ENCODE measurements around the gene GABRB1. TPM values are rescaled to one million over a fixed set of nuclear protein-coding genes. Genes with fewer than 3 reads are reported as not detected.
"Not testable (repeated sequence)": the region's sequence is repeated elsewhere in the genome, so short reads cannot be mapped to it uniquely, and the experiment has no call there.

GABRB1 gene
- polyA plus RNA-seq, 2 donors: not detected

DNA sequence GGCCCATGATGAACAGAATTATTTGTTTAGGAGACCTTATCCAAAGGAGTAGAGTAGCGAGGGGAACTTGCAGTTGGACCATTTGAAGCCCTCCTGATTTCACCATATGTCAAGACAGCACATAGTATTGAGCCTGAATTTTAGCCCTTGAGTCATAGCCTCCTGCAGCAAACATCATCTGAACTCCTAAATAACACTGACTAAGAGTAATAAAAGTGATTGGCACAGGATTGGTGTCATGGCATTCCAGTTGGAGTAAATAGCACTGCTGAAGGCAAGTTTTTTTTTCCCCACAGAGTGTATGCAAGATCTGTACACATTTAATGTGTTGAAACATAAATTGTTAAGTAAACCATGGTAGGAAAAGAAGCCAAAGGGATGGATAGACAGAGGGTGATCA is 343.1 kb downstream of the GABRB1 start:
- Histone ChIP-seq H3K27ac (ENCODE audit: low read depth in 2 of 2, low read length in 1 of 2) (no peak overlapping the region), H3K4me3 (ENCODE audit: low read depth in 1 of 2, low read length in 2 of 2) (no peak overlapping the region), H3K27me3 (ENCODE audit: control insufficient read depth in 1 of 2, insufficient read depth in 2 of 2, low read length in 2 of 2) (no peaks in the 10 kb centered on the region), H3K36me3 (ENCODE audit: control insufficient read depth in 2 of 2, insufficient read depth in 2 of 2, low read length in 1 of 2) (no peaks in the 10 kb centered on the region), H3K9me3 (ENCODE audit: control insufficient read depth in 2 of 2, insufficient read depth in 1 of 2, low read depth in 1 of 2, low read length in 1 of 2) (peaks cover 0 to 2% of the 10 kb centered on the region in 2 donors), H3K4me1 (ENCODE audit: control insufficient read depth in 2 of 2, insufficient read depth in 2 of 2, low read length in 1 of 2) (no peaks in the 10 kb centered on the region)
- 90 to 93% methylated on average over 1 of the region's 1 CpG for WGBS, 2 donors

DNA sequence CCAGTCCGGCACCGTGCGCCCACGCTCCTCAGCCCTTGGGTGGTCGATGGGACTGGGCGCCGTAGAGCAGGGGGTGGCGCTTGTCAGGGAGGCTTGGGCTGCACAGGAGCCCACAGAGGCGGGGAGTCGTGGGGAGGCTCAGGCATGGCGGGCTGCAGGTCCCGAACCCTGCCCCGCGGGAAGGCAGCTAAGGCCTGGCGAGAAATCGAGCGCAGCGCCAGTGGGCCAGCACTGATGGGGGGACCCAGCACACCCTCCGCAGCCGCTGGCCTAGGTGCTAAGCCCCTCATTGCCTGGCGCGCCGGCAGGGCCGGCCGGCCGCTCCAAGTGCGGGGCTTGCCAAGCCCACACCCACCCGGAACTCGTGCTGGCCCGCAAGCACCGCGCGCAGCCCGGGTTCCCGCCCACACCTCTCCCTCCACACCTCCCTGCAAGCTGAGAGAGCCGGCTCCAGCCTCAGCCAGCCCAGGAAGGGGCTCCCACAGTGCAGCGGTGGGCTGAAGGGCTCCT is 346.7 kb downstream of the GABRB1 start:
- H3K4me3 ChIP-seq (ENCODE audit: low read depth in 1 of 2, low read length in 2 of 2); H3K27me3 ChIP-seq (ENCODE audit: control insufficient read depth in 1 of 2, insufficient read depth in 2 of 2, low read length in 2 of 2); H3K4me1 ChIP-seq (ENCODE audit: control insufficient read depth in 2 of 2, insufficient read depth in 2 of 2, low read length in 1 of 2); H3K36me3 ChIP-seq (ENCODE audit: control insufficient read depth in 2 of 2, insufficient read depth in 2 of 2, low read length in 1 of 2); H3K27ac ChIP-seq (ENCODE audit: low read depth in 2 of 2, low read length in 1 of 2); H3K9me3 ChIP-seq (ENCODE audit: control insufficient read depth in 2 of 2, insufficient read depth in 1 of 2, low read depth in 1 of 2, low read length in 1 of 2): not testable (repeated sequence)
- 97 to 98% methylated on average over 37 of the region's 37 CpGs for WGBS, 2 donors

DNA sequence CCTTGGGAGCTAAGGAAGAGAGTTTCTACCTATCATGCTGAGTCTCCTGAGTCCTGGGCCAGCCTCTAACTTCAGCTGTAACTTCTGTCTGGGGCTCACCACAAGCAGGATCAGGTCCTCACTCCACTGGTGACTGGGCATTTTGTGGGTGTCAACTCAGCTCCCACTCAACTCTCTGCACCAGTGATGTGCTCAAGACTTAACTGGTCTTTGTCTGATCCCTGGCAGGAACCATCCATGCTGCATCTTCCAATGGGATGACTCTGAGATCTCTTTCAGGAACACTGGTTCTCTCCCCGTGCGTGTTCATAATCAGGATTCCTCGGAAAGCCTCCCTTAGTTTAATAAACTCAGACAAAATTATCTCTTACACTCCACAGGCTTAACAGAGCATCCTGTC is 349.8 kb downstream of the GABRB1 start:
- no peaks in the 10 kb centered on the region for H3K36me3 ChIP-seq (ENCODE audit: control insufficient read depth in 2 of 2, insufficient read depth in 2 of 2, low read length in 1 of 2)
- H3K9me3 ChIP-seq (ENCODE audit: control insufficient read depth in 2 of 2, insufficient read depth in 1 of 2, low read depth in 1 of 2, low read length in 1 of 2): peaks cover 0 to 2% of the 10 kb centered on the region in 2 donors
- H3K27me3 ChIP-seq (ENCODE audit: control insufficient read depth in 1 of 2, insufficient read depth in 2 of 2, low read length in 2 of 2): no peaks in the 10 kb centered on the region
- H3K4me1 ChIP-seq (ENCODE audit: control insufficient read depth in 2 of 2, insufficient read depth in 2 of 2, low read length in 1 of 2): no peaks in the 10 kb centered on the region
- WGBS, 2 donors: 93 to 94% methylated on average over 3 of the region's 3 CpGs
- H3K27ac ChIP-seq (ENCODE audit: low read depth in 2 of 2, low read length in 1 of 2): no peak overlapping the region
- no peak overlapping the region for H3K4me3 ChIP-seq (ENCODE audit: low read depth in 1 of 2, low read length in 2 of 2)

DNA sequence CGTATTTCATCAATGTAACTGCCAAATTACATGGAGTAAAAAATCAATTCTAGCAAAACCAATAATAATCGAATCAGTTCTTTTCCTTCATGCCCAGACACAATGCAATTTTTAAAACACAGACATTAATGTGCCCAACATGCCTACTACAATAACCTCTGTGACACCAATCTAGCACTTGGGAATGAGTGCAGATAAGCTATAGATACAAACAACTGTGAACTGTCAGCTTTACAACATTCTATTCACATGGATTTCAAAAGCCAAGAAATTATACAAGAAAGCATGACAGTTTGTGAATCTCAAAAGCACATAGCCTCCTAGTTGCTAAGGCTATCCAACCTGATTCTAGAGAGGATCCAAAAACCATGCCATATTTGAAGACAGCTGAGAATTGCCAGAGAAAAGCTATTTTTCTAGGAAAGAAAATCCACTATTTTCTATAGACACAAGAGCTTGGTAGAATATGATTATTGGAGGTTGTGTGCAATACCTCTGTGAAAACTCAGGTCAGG is 351.5 kb downstream of the GABRB1 start:
- no peaks in the 10 kb centered on the region for H3K36me3 ChIP-seq (ENCODE audit: control insufficient read depth in 2 of 2, insufficient read depth in 2 of 2, low read length in 1 of 2)

DNA sequence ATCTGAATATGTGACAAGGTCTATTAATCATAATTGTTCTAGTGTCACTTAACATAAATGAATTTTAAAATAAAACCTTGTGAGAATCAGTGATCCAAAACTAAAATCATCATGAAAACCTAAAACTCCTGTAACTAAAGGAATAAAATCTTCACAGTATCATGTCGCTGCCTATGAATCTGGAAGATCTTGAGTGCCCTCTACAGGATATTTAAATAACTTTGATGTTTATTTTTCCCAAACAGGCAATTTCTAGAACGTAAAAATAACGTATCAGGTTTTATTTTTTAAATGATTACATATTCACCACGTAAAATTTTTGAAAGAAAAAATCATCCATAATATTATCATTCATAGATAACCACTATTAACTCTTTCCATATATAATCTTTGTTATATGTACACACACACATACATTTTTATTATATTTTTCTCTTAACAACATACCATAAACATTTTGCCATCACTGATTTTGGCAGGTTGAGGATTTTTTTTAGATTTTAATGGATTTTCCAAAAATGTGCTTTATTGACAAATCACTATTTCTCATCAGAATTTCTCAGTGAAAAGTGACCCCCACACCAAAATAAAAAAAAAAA is 352.6 kb downstream of the GABRB1 start:
- H3K36me3 ChIP-seq (ENCODE audit: control insufficient read depth in 2 of 2, insufficient read depth in 2 of 2, low read length in 1 of 2): no peaks in the 10 kb centered on the region
- 1 to 4% methylated on average over 4 of the region's 4 CpGs for WGBS, 2 donors
- no peaks in the 10 kb centered on the region for H3K27me3 ChIP-seq (ENCODE audit: control insufficient read depth in 1 of 2, insufficient read depth in 2 of 2, low read length in 2 of 2)
- no peak overlapping the region for H3K4me3 ChIP-seq (ENCODE audit: low read depth in 1 of 2, low read length in 2 of 2)
- H3K9me3 ChIP-seq (ENCODE audit: control insufficient read depth in 2 of 2, insufficient read depth in 1 of 2, low read depth in 1 of 2, low read length in 1 of 2): no peaks in the 10 kb centered on the region
- H3K4me1 ChIP-seq (ENCODE audit: control insufficient read depth in 2 of 2, insufficient read depth in 2 of 2, low read length in 1 of 2): no peaks in the 10 kb centered on the region
- no peak overlapping the region for H3K27ac ChIP-seq (ENCODE audit: low read depth in 2 of 2, low read length in 1 of 2)

More for the DNA sequence above, 351.5 kb downstream of the GABRB1 start:
- Histone ChIP-seq H3K4me1 (ENCODE audit: control insufficient read depth in 2 of 2, insufficient read depth in 2 of 2, low read length in 1 of 2) (no peaks in the 10 kb centered on the region), H3K9me3 (ENCODE audit: control insufficient read depth in 2 of 2, insufficient read depth in 1 of 2, low read depth in 1 of 2, low read length in 1 of 2) (peaks cover 0 to 2% of the 10 kb centered on the region in 2 donors), H3K27ac (ENCODE audit: low read depth in 2 of 2, low read length in 1 of 2) (no peak overlapping the region), H3K27me3 (ENCODE audit: control insufficient read depth in 1 of 2, insufficient read depth in 2 of 2, low read length in 2 of 2) (no peaks in the 10 kb centered on the region), H3K4me3 (ENCODE audit: low read depth in 1 of 2, low read length in 2 of 2) (no peak overlapping the region)
- 49 to 54% methylated on average over 2 of the region's 2 CpGs for whole genome bisulfite sequencing, 2 donors

DNA sequence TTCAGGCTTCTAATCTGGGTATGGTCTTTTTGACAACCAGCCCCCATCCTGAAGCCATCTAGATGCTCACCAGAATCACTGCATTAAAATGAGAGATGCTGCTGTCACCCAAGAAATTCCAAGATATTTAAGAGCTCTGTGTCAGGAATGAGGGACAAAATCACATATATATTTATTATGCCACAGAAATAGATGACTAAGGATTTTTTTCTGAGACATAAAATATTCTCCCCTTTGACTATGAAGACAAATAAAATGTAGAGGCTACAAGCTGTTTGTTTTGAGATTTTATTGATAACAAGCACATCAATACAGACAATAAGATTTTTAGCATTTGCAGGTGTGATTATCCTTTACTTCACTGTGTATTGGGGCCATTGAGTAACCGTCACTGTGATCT is 354.8 kb downstream of the GABRB1 start:
- Histone ChIP-seq H3K4me3 (ENCODE audit: low read depth in 1 of 2, low read length in 2 of 2) (no peak overlapping the region), H3K27ac (ENCODE audit: low read depth in 2 of 2, low read length in 1 of 2) (no peak overlapping the region), H3K27me3 (ENCODE audit: control insufficient read depth in 1 of 2, insufficient read depth in 2 of 2, low read length in 2 of 2) (no peaks in the 10 kb centered on the region), H3K4me1 (ENCODE audit: control insufficient read depth in 2 of 2, insufficient read depth in 2 of 2, low read length in 1 of 2) (no peaks in the 10 kb centered on the region), H3K36me3 (ENCODE audit: control insufficient read depth in 2 of 2, insufficient read depth in 2 of 2, low read length in 1 of 2) (no peaks in the 10 kb centered on the region), H3K9me3 (ENCODE audit: control insufficient read depth in 2 of 2, insufficient read depth in 1 of 2, low read depth in 1 of 2, low read length in 1 of 2) (no peaks in the 10 kb centered on the region)
- 89 to 90% methylated on average over 1 of the region's 1 CpG for WGBS, 2 donors

DNA sequence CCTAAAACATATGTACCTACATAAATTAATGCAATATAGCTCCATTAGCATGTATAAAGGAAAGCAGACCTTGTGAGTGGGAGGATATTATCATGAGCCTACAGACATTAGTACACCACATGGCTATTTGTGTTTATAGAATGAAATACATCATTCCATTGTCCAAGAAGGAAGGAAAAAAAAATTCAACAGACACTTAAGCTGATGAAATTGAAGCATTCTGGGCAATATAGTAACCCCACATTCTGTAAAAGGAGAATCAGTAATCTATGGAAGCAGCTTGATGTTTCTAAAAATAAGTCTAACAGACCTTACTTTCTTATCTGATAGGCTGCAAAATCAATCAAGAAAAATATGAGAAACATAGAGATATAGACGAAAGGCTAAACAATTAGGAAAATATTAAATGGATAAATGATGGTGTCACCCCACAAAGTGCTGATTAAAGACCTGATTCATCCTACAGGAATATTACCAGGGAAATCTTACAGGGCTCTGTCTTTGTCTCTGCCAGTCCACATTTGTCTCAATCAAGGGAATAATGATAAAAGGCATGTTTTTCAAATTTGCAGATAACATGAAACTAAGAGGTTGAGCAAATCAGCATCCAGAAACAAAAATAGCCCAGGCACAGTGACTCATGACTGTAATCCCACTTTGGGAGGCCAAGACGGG is 355.3 kb downstream of the GABRB1 start:
- Histone ChIP-seq H3K27me3 (ENCODE audit: control insufficient read depth in 1 of 2, insufficient read depth in 2 of 2, low read length in 2 of 2) (no peaks in the 10 kb centered on the region), H3K4me3 (ENCODE audit: low read depth in 1 of 2, low read length in 2 of 2) (no peak overlapping the region), H3K4me1 (ENCODE audit: control insufficient read depth in 2 of 2, insufficient read depth in 2 of 2, low read length in 1 of 2) (no peaks in the 10 kb centered on the region), H3K9me3 (ENCODE audit: control insufficient read depth in 2 of 2, insufficient read depth in 1 of 2, low read depth in 1 of 2, low read length in 1 of 2) (no peaks in the 10 kb centered on the region), H3K36me3 (ENCODE audit: control insufficient read depth in 2 of 2, insufficient read depth in 2 of 2, low read length in 1 of 2) (no peaks in the 10 kb centered on the region), H3K27ac (ENCODE audit: low read depth in 2 of 2, low read length in 1 of 2) (no peak overlapping the region)
- 59 to 61% methylated on average over 2 of the region's 2 CpGs for WGBS, 2 donors

DNA sequence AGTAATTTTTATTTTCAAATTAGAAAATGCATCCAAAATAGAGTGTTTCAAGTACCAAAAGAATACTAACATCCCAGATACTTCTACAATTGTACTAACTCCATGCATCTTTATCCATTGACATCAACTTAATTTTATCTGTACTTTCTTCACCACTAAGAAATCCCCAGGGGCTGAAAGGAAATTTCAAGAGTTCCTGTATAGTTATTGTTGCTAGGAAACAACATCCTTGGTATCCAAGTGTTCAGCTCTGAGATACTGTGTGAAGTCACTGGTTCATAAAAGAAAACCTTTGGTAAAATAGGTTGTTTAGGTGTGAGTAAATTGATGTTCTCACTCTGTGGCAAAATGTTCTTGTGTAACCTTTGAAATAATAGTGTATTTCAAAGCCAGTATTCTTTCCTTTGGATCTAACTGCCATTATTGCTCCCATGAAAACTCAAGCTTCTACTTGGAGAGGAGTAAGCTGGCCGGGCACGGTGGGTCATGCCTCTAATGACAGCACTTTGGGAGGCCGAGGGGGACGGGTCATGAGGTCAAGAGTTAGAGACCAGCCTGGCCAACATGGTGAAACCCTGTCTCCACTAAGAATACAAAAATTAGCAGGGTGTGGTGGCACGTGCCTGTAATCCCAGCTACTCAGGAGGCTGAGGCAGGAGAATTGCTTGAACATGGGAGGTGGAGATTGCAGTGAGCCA is 359.2 kb downstream of the GABRB1 start:
- Histone ChIP-seq H3K4me1 (ENCODE audit: control insufficient read depth in 2 of 2, insufficient read depth in 2 of 2, low read length in 1 of 2) (no peaks in the 10 kb centered on the region), H3K27me3 (ENCODE audit: control insufficient read depth in 1 of 2, insufficient read depth in 2 of 2, low read length in 2 of 2) (no peaks in the 10 kb centered on the region), H3K4me3 (ENCODE audit: low read depth in 1 of 2, low read length in 2 of 2) (no peak overlapping the region), H3K27ac (ENCODE audit: low read depth in 2 of 2, low read length in 1 of 2) (no peak overlapping the region), H3K9me3 (ENCODE audit: control insufficient read depth in 2 of 2, insufficient read depth in 1 of 2, low read depth in 1 of 2, low read length in 1 of 2) (no peaks in the 10 kb centered on the region), H3K36me3 (ENCODE audit: control insufficient read depth in 2 of 2, insufficient read depth in 2 of 2, low read length in 1 of 2) (no peaks in the 10 kb centered on the region)
- 83 to 87% methylated on average over 5 of the region's 5 CpGs for WGBS, 2 donors

DNA sequence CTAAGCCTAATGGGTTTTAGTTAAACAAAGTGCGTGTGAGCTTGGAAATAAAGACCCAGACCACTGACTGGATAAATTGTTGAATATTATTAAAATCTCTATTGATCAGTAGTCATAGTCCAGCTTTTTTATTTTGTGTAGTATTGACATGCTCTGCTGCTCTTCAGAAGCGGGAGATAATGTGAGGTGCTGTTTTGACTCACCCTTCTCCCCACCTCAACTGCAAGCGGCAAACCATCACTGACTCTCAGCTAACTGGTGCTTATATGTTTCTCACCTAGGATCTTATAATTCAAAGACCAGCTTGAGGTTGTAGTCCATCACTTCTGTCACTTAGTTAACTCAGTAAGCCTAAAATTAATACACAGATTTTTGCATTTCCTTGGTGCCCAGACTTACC is 359.9 kb downstream of the GABRB1 start:
- no peaks in the 10 kb centered on the region for H3K4me1 ChIP-seq (ENCODE audit: control insufficient read depth in 2 of 2, insufficient read depth in 2 of 2, low read length in 1 of 2)
- H3K27me3 ChIP-seq (ENCODE audit: control insufficient read depth in 1 of 2, insufficient read depth in 2 of 2, low read length in 2 of 2): no peaks in the 10 kb centered on the region
- no peak overlapping the region for H3K27ac ChIP-seq (ENCODE audit: low read depth in 2 of 2, low read length in 1 of 2)
- 82 to 89% methylated on average over 3 of the region's 3 CpGs for WGBS, 2 donors
- H3K9me3 ChIP-seq (ENCODE audit: control insufficient read depth in 2 of 2, insufficient read depth in 1 of 2, low read depth in 1 of 2, low read length in 1 of 2): no peaks in the 10 kb centered on the region
- no peaks in the 10 kb centered on the region for H3K36me3 ChIP-seq (ENCODE audit: control insufficient read depth in 2 of 2, insufficient read depth in 2 of 2, low read length in 1 of 2)
- H3K4me3 ChIP-seq (ENCODE audit: low read depth in 1 of 2, low read length in 2 of 2): no peak overlapping the region

All from esophagus (tissue), 2 donors.